HuH-7 (cell line): Measurements from ENCODE around the gene CSF3R.
"Not testable (repeated sequence)": the region's sequence is repeated elsewhere in the genome, so short reads cannot be mapped to it uniquely, and the experiment has no call there.

Experiments used
- DNase-seq: peaks from one replicate; pipeline ENCODE4 v3.0.0; 2011; ENCODE audit warnings: low spot score

Gene CSF3R

GRCh38 chr1:36513676-36514473 is 31.2 kb upstream of the CSF3R start:
- DNase-seq = no peak

DNA sequence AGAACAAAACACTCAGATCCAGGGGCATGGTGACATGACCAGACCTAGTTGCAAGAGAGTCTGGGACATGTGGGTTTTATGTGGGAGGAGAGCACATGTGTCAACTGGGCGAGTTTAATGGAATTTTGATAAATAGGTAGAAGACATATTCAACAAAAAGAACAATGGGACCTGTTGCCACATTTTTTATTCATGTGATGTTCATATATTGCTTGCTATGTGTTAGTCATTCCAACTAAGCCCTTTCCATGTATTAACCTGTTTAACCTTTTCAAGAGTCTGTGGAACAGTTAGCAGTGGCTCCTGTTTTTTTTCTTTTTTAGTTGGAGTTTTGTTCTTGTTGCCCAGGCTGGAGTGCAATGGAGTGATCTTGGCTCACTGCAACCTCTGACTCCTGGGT is 30.1 kb upstream of the CSF3R start:
- DNase-seq = no peak

DNA sequence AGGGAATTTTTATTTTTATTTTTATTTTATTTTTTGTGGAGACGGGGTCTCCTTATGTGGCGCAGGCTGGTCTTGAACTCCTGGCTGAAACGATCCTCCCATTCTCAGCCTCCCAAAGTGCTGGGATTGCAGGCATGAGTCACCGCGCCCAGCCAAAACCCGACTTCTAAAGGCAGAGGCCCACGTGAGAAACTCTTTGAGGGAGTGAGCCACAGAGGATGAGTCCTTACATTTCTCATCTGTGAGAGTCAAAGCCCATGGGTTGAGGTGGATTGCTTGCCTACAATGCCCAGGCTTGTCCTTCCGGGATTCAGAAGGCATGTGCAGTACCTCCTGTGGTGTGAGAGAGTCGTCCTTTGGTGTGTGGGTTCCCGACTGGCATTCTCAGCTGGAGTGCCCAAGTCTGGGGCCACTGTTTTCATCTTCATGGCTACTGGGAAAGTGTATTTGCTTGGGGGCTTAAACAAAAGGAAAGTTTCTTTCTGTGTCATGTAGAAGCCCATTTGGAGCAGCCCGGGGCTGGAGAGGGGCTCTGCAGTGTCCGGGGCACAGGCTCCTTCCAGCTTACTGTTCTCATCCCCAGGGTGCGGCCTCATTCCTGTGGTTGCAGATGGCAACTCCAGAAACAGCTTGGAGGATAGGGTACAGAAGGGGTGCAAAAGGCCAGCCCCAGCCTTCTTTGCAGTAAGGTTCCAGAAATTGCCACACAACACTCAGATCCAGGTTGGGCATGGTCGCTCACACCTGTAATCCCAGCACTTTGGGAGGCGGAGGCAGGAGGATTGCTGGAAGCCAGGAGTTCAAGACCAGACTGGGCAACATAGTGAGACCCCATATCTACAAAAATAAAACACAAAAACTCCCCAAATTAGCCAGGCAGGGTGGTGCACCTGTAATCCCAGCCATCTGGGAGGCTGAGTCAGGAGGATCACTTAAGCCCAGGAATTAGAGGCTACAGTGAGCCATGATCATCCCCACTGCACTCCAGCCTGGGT is 29.4 kb upstream of the CSF3R start:
- no peak for DNase-seq

GRCh38 chr1:36511220-36511619 is 28.5 kb upstream of the CSF3R start:
- DNase-seq = not testable (repeated sequence)

GRCh38 chr1:36510418-36510817 is 27.7 kb upstream of the CSF3R start:
- no peak for DNase-seq

GRCh38 chr1:36508257-36508656 is 25.5 kb upstream of the CSF3R start:
- no peak for DNase-seq

- no peak for DNase-seq
Measured at GRCh38 chr1:36506276-36506920, 23.7 kb upstream of the CSF3R start.

DNA sequence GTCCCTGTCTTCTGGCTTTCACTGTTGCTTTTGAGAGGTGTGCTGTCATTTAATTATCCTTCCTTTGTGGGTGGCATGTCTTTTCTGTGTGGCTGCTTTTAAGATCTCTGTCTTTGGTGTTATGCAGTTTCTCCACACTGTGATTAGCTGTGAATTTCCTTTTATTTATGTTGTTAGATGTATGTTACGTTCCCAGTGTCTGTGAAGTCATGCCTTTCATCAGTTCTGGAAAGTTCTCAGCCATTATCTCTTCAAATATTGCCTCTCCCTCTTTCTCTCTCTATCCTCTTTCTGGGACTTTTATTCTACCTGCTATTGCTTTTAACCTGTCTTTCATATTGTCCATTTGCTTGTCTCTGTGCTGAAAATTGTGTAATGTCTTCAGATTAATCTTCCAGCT is 21.0 kb upstream of the CSF3R start:
- no peak for DNase-seq

GRCh38 chr1:36503159-36503558 is 20.4 kb upstream of the CSF3R start:
- no peak for DNase-seq

- DNase-seq = no peak
Measured at GRCh38 chr1:36502616-36503015, 19.9 kb upstream of the CSF3R start.

GRCh38 chr1:36501911-36502310 is 19.2 kb upstream of the CSF3R start:
- DNase-seq = not testable (repeated sequence)

DNA sequence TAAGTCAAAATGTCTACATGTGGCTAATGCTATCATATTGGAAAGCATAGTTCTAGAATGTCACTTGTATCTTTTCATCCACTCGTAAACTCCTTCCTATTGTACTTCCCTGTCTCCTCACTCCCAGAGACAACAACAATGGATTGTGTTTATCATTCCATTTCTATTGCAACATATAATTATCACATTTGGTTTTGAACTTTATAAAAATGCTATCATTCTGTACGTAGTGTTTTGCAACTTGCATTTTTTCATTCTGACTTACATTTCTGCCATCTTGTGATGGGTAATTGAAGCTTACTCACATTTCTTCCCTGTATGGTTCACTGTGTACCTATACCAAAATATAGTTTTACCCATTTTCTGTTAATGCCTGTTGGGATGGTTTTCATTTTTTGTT is 14.5 kb upstream of the CSF3R start:
- no peak for DNase-seq

GRCh38 chr1:36494971-36495370 is 12.3 kb upstream of the CSF3R start:
- no peak for DNase-seq

DNA sequence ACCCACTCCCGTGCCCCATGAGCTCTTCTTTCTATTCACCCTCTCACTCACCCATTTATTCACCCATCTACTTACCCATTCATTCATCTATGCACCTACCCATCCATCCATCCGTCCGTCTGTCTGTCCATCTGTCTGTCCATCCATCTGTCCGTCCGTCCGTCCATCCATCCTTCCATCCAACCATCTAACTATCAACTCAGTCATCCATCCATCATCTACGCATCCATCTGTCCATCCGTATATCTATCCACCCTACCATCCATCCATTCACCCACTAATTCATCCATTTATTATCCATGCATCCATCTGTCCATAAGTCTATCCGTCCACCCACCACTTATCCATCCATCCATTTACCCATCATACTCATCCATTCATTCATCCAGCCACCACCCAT is 10.8 kb upstream of the CSF3R start:
- DNase-seq = no peak

GRCh38 chr1:36492491-36492890 is 9.8 kb upstream of the CSF3R start:
- DNase-seq = no peak

DNA sequence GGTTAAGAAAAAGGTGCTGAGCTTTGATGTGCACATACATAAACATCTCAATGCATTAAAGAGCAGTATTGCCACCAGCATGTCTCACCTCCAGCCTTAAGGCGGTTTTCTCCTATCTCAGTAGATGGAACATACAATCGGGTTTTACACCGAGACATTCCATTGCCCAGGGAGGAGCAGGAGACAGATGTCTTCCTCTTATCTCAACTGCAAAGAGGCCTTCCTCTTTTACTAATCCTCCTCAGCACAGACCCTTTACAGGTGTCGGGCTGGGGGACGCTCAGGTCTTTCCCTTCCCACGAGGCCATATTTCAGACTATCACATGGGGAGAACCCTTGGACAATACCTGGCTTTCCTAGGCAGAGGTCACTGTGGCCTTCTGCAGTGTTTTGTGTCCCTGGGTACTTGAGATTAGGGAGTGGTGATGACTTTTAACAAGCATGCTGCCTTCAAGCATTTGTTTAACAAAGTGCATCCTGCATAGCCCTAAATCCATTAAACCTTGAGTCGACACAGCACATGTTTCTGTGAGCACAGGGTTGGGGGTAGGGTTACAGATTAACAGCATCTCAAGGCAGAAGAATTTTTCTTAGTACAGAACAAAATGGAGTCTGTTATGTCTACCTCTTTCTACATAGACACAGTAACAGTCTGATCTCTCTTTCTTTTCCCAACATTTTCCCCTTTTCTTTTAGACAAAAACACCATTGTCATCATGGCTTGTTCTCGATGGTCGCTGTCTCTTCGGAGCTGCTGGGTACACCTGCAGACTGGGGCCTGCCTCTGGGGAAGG is 6.7 kb upstream of the CSF3R start:
- DNase-seq = not testable (repeated sequence)

- DNase-seq = no peak
Measured at GRCh38 chr1:36487906-36488305, 5.2 kb upstream of the CSF3R start.

- not testable (repeated sequence) for DNase-seq
Measured at GRCh38 chr1:36487336-36487725, 4.6 kb upstream of the CSF3R start.

- peak; percentile 80 for DNase-seq
Measured at GRCh38 chr1:36486439-36487335, 4.0 kb upstream of the CSF3R start.

DNA sequence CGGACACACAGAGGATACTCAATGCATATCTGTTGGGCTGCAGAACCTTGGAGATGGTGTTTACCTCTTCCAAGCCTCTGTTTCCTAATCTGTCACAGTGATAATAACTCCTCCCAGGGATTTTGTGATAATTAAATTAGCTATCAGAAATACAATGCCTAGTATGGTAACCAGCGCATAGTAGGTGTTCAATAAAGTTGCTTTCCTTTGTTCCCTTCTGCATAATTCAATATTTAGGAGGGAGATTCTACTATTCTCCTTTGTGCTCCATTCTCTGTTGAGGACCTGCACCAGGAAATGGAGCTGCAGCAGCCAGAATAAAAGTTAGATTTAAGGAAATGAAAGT is 3.4 kb upstream of the CSF3R start:
- DNase-seq = no peak

DNA sequence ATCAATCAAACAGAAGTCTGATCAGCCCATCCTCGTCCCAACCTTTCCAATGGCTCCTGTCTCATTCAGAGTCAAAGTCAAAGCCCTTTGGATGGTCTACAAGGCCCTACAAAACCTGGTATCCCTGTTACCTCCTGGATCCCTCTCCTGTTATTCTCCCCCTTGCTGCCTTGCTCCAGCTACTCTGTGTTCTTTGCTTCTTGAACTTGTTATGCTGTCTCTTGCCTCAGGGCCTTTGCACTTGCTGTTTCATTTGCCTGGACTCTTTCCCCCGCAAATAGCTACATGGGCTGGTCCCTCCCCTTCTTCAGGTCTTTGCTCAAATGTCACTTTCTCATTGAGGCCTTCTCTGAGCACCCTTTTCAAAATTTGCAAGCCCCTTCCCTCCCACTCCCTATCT is 1.4 kb upstream of the CSF3R start:
- DNase-seq = no peak
